Dendritic cell treated with granulocyte-macrophage colony-stimulating factor and Interleukin-4, amounts not matched to agents 40 ng/mL and 50 ng/mL, for 4 days (primary cell): ENCODE results near the gene BMAL1.

Source experiments
- H3K27ac Mint-ChIP-seq: one replicate; pipeline ENCODE4 v1.8.0; 2022; ENCODE audit warnings: mild to moderate bottlenecking, mixed read lengths
- H3K27me3 Mint-ChIP-seq: one replicate; pipeline ENCODE4 v1.8.0; 2022; ENCODE audit warnings: mild to moderate bottlenecking, mixed read lengths
- H3K36me3 Mint-ChIP-seq: one replicate; pipeline ENCODE4 v1.8.0; 2022; ENCODE audit warnings: low read depth, mixed read lengths
- H3K4me1 Mint-ChIP-seq: one replicate; pipeline ENCODE4 v1.8.0; 2022; ENCODE audit warnings: low read depth, mixed read lengths
- H3K4me3 Mint-ChIP-seq: one replicate; pipeline ENCODE4 v1.8.0; 2022; ENCODE audit warnings: mild to moderate bottlenecking, moderate library complexity, mixed read lengths
- H3K9me3 Mint-ChIP-seq: one replicate; pipeline ENCODE4 v1.8.0; 2022; ENCODE audit warnings: mixed read lengths
- intact Hi-C: fragments of 100-400 bp; cut with micrococcal nuclease; formaldehyde crosslinking; loops from one replicate; pipeline ENCODE4 v1.15.0; 2022

Gene BMAL1

DNA sequence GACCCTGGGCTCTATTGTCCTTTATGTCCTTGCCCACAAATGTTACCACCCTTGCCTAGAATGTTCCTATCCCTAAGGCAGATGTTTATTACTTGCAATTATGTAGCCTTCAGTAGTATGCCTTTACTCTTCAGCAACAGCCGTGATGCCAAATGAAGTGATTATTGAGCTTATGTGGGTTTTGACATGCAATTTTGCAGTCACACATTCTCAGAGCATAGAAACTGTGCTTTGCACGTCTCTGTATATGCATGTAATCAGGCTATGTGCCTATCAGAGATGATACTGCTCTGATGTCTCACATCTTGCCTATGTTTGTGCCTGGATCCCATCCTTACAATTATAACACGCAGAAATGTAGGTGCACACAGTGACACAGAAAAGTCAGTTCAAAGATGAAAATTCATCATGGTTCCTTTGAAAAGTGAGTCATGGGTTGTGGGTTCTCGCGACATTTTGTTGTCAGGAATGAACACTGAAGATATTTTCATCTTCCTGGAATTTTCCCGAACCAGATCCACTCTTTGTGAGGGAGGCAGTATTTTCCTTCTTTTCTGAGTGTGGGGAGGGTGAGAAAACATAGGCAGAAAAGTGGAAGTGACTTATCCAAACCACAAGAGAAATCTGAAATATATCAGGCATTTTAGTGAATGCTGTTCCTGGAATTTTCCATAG lies 81.1 kb downstream of the BMAL1 start:
- no peak overlapping the region for H3K4me3 Mint-ChIP-seq
- H3K27ac Mint-ChIP-seq: no peak overlapping the region
- H3K27me3 Mint-ChIP-seq: no peaks in the 10 kb centered on the region
- H3K36me3 Mint-ChIP-seq: peaks cover 96% of the 10 kb centered on the region
- no peaks in the 10 kb centered on the region for H3K4me1 Mint-ChIP-seq
- intact Hi-C loops: no loop called here
- H3K9me3 Mint-ChIP-seq: no peaks in the 10 kb centered on the region

DNA sequence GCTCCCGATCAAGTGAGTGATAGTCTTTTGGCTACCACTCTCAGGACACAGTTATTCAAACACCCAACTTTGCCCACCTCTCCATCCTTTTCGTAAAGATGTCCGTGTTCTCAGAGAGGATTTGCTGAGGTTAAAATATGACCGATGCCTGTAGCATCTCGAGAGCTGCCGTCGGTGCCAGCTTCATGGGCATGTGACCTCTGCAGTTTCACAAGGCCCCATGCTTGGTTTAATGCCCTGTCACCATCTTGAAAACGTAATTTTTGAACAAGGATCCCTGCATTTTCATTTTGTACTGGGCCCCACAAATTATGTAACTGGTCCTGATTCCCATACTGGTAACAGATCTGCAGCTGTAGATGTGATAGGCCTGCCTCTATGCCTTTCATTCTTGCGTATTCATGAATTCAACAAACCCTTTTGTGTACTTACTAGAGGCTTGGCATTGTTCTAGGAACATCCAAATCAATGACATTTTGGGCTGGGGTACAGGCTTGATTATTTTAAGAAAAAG lies 85.1 kb downstream of the BMAL1 start:
- Mint-ChIP-seq H3K4me1 (no peaks in the 10 kb centered on the region), H3K4me3 (no peak overlapping the region), H3K9me3 (no peaks in the 10 kb centered on the region), H3K27ac (no peak overlapping the region), H3K36me3 (peaks cover 79% of the 10 kb centered on the region), H3K27me3 (no peaks in the 10 kb centered on the region)
- intact Hi-C loops: no loop called here

GRCh38 chr11:13364388-13364787 lies 86.8 kb downstream of the BMAL1 start:
- no peak overlapping the region for H3K27ac Mint-ChIP-seq
- H3K27me3 Mint-ChIP-seq: no peaks in the 10 kb centered on the region
- intact Hi-C loops: no loop called here
- no peak overlapping the region for H3K4me3 Mint-ChIP-seq
- peaks cover 62% of the 10 kb centered on the region for H3K36me3 Mint-ChIP-seq
- H3K9me3 Mint-ChIP-seq: no peaks in the 10 kb centered on the region
- H3K4me1 Mint-ChIP-seq: no peaks in the 10 kb centered on the region

DNA sequence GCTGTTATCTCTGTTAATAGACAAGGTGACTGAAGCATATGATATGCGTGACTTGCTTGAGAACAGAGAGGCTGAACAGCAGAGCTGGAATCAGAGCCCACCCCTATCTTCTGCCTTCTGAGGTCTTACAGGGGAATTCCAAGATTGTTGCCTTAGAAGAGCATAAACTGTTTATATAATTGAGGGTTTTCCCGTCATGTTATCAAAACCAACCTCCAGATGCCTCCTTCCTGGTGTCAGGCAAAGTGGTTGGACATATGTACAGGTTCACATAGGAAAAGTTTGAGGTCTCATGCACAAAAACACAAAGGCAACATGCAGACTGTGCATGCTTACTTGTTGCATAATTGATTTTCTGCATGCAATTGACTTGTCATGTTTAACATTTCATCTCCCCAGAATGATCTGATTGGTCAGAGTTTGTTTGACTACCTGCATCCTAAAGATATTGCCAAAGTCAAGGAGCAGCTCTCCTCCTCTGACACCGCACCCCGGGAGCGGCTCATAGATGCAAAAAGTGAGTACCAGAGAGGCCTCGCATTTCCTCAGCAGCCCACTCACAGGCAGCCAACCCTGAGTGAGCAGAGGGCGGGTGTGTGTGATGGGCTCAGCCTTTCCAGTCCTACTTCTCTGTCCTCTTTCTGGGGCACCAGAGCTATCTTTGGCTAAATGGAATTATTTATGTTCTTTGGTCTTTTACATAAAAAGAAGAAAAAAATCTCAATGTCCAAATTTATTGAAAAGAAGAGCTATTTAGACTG lies 88.9 kb downstream of the BMAL1 start:
- H3K36me3 Mint-ChIP-seq: peaks cover 41% of the 10 kb centered on the region
- no peak overlapping the region for H3K4me3 Mint-ChIP-seq
- no peaks in the 10 kb centered on the region for H3K27me3 Mint-ChIP-seq
- H3K27ac Mint-ChIP-seq: no peak overlapping the region
- intact Hi-C loops: no loop called here
- no peaks in the 10 kb centered on the region for H3K9me3 Mint-ChIP-seq
- no peaks in the 10 kb centered on the region for H3K4me1 Mint-ChIP-seq

DNA sequence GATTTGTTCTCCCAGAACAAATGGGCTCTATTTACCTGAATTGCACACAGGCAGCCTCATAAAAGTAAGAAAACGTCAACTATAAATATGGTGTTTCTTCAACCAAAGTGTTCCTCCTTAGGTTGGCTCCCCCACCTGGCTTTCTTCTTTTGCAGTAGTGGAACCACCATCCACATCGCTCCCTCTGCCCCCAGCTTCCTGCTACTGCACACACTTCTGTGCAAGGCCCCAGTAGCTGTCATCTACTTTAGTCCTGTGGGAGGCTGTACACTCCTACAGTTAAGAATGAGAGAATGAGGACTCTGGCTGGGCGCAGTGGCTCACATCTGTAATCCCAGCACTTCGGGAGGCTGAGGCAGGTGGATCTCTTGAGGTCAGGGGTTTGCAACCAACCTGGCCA lies 89.5 kb downstream of the BMAL1 start:
- Mint-ChIP-seq H3K27ac (no peak overlapping the region), H3K4me1 (no peaks in the 10 kb centered on the region), H3K27me3 (no peaks in the 10 kb centered on the region), H3K36me3 (peaks cover 35% of the 10 kb centered on the region), H3K9me3 (no peaks in the 10 kb centered on the region), H3K4me3 (no peak overlapping the region)
- intact Hi-C loops: no loop called here

DNA sequence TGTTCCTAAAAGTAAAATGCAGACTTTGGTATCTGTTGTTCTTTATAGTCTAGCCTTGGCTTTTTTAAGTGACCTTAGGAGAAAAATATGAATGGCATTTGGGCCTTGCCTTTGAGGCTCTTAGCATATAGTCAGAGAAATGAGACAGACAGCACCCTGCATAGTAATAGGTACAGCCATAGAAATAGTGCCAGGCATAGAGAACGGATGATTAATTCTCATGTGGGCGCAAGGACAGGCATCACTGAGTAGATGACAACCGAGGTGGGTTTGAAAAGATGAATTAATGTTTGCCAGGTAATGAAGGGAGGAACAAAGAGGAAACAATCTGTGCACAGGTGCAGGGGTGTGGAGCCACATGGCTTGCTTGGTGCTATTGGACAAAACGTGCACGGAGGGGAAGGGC lies 90.5 kb downstream of the BMAL1 start:
- no peak overlapping the region for H3K4me3 Mint-ChIP-seq
- no peaks in the 10 kb centered on the region for H3K27me3 Mint-ChIP-seq
- intact Hi-C loops: no loop called here
- no peaks in the 10 kb centered on the region for H3K9me3 Mint-ChIP-seq
- H3K27ac Mint-ChIP-seq: no peak overlapping the region
- H3K36me3 Mint-ChIP-seq: peaks cover 28% of the 10 kb centered on the region
- no peaks in the 10 kb centered on the region for H3K4me1 Mint-ChIP-seq

DNA sequence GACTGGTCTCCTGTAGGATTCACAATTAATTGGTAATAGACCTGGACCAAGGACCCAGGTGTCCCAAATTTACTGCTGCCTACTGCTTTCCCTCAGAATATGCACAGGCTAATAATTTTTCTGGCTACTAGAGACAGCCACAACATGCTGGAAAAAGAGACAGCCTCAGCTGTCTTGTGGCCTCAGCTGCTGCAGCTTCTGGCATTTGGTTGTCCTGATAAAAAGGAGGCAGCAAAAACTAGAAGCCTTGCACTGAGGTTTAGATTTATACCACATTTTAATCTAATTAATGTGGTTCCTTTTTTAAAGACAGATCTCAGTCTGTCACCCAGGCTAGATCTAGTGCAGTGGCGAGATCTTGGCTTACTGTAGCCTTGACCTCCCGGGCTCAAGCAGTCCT lies 95.6 kb downstream of the BMAL1 start:
- H3K27ac Mint-ChIP-seq: no peak overlapping the region
- H3K27me3 Mint-ChIP-seq: no peaks in the 10 kb centered on the region
- peaks cover 49% of the 10 kb centered on the region for H3K36me3 Mint-ChIP-seq
- no peak overlapping the region for H3K4me3 Mint-ChIP-seq
- H3K9me3 Mint-ChIP-seq: no peaks in the 10 kb centered on the region
- intact Hi-C loops: no loop called here
- no peaks in the 10 kb centered on the region for H3K4me1 Mint-ChIP-seq

- Mint-ChIP-seq H3K27ac (no peak overlapping the region), H3K4me1 (no peaks in the 10 kb centered on the region), H3K9me3 (no peaks in the 10 kb centered on the region), H3K4me3 (no peak overlapping the region), H3K27me3 (no peaks in the 10 kb centered on the region), H3K36me3 (peaks cover 74% of the 10 kb centered on the region)
- intact Hi-C loops: no loop called here
Observed at GRCh38 chr11:13375798-13376197, 98.2 kb downstream of the BMAL1 start.

DNA sequence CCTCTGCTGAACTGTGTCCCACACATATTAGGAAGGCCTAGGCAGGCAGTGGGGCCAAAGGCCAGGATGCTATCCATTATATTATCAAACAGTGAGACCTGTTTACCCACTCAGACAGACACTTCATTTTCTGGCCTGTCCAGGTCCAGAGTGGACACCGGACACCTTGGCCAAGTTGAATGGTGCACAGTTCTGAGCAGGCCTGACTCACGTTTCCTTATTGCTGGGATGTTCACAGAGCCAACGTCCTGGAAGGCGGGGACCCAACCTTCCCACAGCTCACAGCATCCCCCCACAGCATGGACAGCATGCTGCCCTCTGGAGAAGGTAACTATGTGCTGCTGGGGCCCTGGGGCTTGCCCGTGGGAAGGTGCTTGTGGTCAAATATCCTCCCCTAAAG lies 98.8 kb downstream of the BMAL1 start:
- H3K27ac Mint-ChIP-seq: no peak overlapping the region

GRCh38 chr11:13376838-13377237 lies 99.2 kb downstream of the BMAL1 start:
- Mint-ChIP-seq H3K9me3 (no peaks in the 10 kb centered on the region), H3K4me1 (peaks cover 6% of the 10 kb centered on the region), H3K27ac (no peak overlapping the region), H3K27me3 (no peaks in the 10 kb centered on the region), H3K36me3 (peaks cover 85% of the 10 kb centered on the region), H3K4me3 (no peak overlapping the region)
- intact Hi-C loops: no loop called here

More for the DNA sequence above, 98.8 kb downstream of the BMAL1 start:
- Mint-ChIP-seq H3K4me3 (no peak overlapping the region), H3K36me3 (peaks cover 80% of the 10 kb centered on the region), H3K9me3 (no peaks in the 10 kb centered on the region), H3K4me1 (peaks cover 6% of the 10 kb centered on the region), H3K27me3 (no peaks in the 10 kb centered on the region)
- intact Hi-C loops: no loop called here

DNA sequence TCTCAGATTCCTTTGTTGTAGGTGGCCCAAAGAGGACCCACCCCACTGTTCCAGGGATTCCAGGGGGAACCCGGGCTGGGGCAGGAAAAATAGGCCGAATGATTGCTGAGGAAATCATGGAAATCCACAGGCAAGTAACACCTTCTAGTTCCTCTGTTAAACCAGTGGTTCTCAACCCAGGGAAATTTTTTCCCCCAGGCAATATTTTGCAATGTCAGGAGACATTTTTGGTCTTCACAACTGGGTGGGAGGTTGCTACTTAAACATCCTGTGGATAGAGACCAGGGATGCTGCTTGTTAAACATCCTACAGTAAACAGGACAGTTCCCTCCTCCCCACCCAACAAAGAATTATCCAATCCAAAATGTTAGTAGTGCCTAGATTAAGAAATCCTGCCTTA lies 100.7 kb downstream of the BMAL1 start:
- H3K27ac Mint-ChIP-seq: no peak overlapping the region
- no peaks in the 10 kb centered on the region for H3K27me3 Mint-ChIP-seq
- no peaks in the 10 kb centered on the region for H3K9me3 Mint-ChIP-seq
- intact Hi-C loops: no loop called here
- H3K36me3 Mint-ChIP-seq: peaks cover 99% of the 10 kb centered on the region
- peaks cover 6% of the 10 kb centered on the region for H3K4me1 Mint-ChIP-seq
- no peak overlapping the region for H3K4me3 Mint-ChIP-seq

GRCh38 chr11:13380731-13381130 lies 103.1 kb downstream of the BMAL1 start:
- peaks cover 94% of the 10 kb centered on the region for H3K36me3 Mint-ChIP-seq
- H3K9me3 Mint-ChIP-seq: no peaks in the 10 kb centered on the region
- H3K27me3 Mint-ChIP-seq: no peaks in the 10 kb centered on the region
- H3K27ac Mint-ChIP-seq: no peak overlapping the region
- peaks cover 6% of the 10 kb centered on the region for H3K4me1 Mint-ChIP-seq
- H3K4me3 Mint-ChIP-seq: no peak overlapping the region
- intact Hi-C loops: no loop called here

- Mint-ChIP-seq H3K9me3 (no peaks in the 10 kb centered on the region), H3K27me3 (no peaks in the 10 kb centered on the region), H3K36me3 (peaks cover 92% of the 10 kb centered on the region), H3K4me3 (no peak overlapping the region), H3K27ac (no peak overlapping the region), H3K4me1 (peaks cover 6% of the 10 kb centered on the region)
- intact Hi-C loops: no loop called here
Observed at GRCh38 chr11:13382751-13383150, 105.2 kb downstream of the BMAL1 start.

DNA sequence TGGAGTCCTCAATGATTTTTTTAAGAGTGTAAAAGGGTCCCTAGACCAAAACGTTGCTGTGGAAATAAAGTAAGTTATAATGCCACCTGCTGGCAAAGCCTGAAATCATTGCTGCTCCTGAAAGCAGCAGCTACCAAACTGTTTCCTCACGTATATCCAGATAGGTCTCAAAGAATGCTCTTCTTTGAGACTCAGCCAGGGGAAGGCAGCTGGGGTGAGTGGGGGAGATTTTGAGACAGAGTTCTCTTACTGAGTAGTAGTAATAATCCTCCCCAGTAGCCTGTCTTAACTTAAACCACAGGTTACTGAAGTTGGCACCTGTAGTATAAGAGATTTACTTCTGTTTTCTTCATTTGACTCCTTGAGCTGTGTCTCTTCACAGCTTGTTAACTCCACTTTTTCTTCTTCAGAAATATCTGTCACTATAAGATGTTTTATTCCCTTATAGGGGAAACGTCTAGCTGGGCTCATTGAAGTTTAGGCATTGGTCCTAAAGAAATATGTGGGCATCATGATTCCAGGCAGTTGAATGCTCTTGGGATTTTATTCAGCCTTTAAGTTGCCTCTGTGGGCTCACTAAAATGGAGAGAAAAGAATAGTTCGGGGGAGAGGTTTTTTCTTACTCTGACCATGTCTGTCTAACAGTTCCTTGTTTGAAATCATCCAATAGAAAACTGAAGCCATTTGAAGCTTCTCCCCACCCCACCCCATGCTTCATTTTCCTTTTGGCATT lies 107.5 kb downstream of the BMAL1 start:
- Mint-ChIP-seq H3K4me1 (peaks cover 6% of the 10 kb centered on the region), H3K27me3 (no peaks in the 10 kb centered on the region), H3K9me3 (no peaks in the 10 kb centered on the region), H3K36me3 (peaks cover 92% of the 10 kb centered on the region), H3K4me3 (no peak overlapping the region), H3K27ac (no peak overlapping the region)
- intact Hi-C loops: no loop called here
